GM06990 (cell line): ENCODE data around the gene CCDC102A.

Experiments used
- DNase-seq: peaks from one replicate; pipeline ENCODE4 v3.0.0-alpha.2; 2011; ENCODE audit not compliant: insufficient read length; ENCODE audit errors: extremely low read depth
- H3K27me3 ChIP-seq: replicated peaks from 2 replicates; pipeline ENCODE4 v1.6.0; 2011; ENCODE audit warnings: low read length; ENCODE audit not compliant: control insufficient read depth, insufficient read depth
- H3K36me3 ChIP-seq: 2 replicates; pipeline ENCODE4 v1.5.1; 2011; ENCODE audit warnings: low read length; ENCODE audit not compliant: control insufficient read depth, insufficient read depth
- H3K4me3 ChIP-seq: replicated peaks from 2 replicates; pipeline ENCODE4 v1.5.1; 2011; ENCODE audit warnings: low read depth, mild to moderate bottlenecking, control low read depth, low read length
- TF ChIP-seq, protein P1 (sequence below): IDR thresholded peaks from 2 replicates; pipeline ENCODE4 v1.5.1; 2011; ENCODE audit warnings: low read length, control low read depth, mild to moderate bottlenecking, inconsistent platforms; ENCODE audit not compliant: insufficient read depth, poor library complexity, severe bottlenecking

Gene CCDC102A

DNA sequence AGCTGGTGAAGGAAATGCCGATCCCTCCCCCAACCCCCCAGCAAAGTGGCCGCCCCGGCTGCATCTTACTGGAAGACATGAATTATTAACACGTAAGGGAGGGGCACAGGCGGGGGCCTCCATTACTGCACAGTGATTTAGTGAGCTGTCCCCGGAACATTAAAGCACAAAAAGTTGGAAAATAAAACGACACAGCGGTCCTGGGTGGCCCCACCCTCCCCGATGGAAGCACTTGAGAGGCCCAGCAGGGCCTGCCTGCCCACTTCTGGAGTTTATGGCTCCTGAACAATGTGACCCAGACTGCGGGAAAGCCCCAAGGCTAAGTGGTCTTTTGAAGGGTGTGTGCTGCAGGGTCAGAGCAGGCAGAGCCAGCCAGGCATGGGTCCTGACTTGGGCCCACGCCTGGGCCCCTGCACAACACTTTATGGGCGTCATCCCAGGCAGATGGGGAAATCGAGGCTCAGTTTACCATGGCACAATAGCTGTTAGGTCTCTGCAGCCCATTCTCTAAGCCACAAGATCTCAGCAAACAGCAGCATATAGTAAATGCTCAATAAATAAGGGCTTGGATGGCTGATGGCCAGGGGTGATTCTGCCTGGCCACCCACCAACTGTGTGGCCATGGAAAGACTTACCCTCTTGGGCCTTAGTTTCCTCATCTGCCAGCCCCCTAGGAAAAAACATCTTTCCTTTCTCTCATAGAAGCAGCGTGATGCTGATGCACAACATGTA lies 22.8 kb downstream of the CCDC102A start:
- no peak for DNase-seq
- Histone ChIP-seq H3K27me3 (no peaks in the 10 kb centered on the region), H3K4me3 (no peak overlapping the region), H3K36me3 (peaks cover 16% of the 10 kb centered on the region)
- TF ChIP-seq, protein P1, sequence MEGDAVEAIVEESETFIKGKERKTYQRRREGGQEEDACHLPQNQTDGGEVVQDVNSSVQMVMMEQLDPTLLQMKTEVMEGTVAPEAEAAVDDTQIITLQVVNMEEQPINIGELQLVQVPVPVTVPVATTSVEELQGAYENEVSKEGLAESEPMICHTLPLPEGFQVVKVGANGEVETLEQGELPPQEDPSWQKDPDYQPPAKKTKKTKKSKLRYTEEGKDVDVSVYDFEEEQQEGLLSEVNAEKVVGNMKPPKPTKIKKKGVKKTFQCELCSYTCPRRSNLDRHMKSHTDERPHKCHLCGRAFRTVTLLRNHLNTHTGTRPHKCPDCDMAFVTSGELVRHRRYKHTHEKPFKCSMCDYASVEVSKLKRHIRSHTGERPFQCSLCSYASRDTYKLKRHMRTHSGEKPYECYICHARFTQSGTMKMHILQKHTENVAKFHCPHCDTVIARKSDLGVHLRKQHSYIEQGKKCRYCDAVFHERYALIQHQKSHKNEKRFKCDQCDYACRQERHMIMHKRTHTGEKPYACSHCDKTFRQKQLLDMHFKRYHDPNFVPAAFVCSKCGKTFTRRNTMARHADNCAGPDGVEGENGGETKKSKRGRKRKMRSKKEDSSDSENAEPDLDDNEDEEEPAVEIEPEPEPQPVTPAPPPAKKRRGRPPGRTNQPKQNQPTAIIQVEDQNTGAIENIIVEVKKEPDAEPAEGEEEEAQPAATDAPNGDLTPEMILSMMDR, result no peak

DNA sequence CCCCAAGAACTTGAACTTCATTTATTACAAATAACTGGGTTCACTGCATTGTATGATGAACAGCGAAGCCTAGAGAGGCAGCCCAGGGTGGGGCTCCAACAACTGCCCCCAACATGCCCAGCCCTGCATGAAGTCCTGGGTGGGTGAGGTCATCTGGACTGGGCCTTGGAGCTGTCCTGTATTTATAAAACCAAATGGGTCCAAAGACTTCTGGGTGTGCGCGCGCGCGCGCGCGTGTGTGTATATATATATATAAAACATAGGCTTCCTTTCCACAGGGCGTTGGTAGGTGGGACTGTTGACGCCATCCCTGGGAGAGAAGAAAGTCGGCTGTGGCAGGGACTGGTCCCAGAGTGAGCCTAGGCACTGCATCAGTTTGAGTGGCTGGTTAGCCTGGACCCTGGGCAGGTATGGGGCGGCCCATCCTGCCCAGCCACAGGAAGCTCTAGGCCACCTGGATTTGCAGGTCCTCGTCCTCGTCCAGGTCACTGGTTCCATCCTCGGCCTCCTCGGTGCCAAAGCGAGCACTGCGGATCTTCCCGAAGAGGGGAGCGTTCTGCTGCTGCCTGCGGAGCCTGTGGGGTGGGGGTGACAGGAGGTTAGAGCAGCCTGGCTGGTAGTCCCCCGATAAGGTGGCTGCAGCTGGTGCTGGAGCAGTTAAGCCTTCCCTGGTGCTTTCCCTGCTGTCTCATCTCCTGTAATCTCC lies 23.9 kb downstream of the CCDC102A start:
- TF ChIP-seq, protein P1, result no peak
- no peak overlapping the region for H3K4me3 ChIP-seq
- H3K36me3 ChIP-seq, result peaks cover 10% of the 10 kb centered on the region

DNA sequence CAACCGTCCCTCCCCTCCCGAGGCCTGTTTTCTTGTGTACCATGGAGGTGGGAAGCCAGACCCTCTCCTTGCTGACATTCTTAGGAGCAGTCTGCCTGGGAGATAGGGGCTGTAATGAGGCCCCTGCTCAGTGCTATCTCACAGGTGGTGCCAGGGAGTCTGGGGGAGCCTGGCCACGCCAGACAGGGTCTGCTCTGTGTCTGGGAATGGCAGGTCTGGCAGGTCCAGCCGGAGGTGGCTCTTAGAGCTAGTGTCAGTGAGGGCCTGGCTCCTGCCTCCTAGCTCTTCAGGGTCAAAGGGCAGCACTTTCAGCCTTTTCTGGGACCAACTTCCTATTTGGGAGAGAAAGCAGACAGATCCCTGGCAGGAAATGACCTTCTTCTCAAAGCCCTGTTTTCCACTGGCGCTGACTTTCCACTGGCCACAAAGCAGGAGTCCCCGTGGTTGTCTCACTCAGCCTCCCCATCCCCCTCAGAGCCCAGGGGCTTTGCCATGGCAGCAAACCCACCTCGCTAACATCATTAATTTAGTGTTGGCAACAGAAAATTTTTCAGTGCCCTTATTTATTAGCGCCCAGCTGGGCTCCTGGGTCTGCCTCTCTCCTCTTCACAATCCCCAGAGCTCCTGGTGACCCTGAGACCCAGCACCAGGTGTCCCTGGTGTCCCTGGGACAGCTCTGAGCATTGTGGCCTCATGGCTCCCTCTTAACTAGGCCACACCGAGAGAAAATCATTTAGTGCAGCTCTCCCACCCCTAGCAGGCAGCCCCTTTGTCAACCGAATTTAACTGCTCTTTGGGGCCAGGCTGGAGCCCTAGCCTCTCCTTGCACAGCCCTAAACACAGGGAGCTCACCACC lies 26.1 kb downstream of the CCDC102A start:
- DNase-seq, result no peak
- TF ChIP-seq, protein P1, result no peak
- Histone ChIP-seq H3K36me3 (peaks cover 5% of the 10 kb centered on the region), H3K27me3 (no peaks in the 10 kb centered on the region; the same call in 1 of the 2 replicates), H3K4me3 (no peak overlapping the region)

More for the DNA sequence above, 23.9 kb downstream of the CCDC102A start:
- no peak for DNase-seq
- no peaks in the 10 kb centered on the region for H3K27me3 ChIP-seq

DNA sequence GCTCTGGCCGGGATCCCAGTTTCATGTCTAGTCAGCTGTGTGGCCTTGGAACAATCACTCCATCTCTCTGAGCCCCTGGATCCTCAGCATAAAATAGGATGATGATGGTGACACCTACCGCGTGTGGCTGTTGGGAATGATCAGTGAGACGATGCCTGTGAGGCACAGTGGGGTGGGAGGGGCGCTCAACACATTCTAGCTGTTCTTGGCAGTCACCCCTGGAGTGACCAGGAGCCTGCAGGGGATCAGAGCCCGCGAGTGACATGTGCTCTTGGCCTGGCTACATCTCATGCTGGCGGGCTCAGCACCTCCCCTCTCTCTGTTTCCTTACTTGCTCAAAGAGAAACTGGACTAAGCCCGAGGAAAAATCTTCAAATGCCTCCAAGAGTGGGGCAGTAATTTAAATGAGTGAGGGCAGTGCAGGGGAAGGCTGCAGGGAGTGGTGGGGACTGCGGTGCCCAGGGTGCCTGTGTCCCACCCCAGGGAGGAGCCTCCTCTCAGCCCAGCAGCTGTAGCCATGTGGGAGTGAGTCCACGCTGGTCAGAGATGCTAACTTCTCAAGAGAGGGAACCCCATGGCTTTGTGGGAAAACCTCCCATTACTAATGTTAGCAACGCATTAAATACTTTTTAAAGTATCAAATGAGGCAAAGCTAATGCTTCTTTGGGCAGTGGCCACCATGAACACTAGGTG lies 27.0 kb downstream of the CCDC102A start:
- H3K36me3 ChIP-seq, result no peaks in the 10 kb centered on the region; the same call in none of the 2 replicates
- no peaks in the 10 kb centered on the region; the same call in 1 of the 2 replicates for H3K27me3 ChIP-seq
- no peak for DNase-seq
- H3K4me3 ChIP-seq, result no peak overlapping the region
- TF ChIP-seq, protein P1, result no peak

DNA sequence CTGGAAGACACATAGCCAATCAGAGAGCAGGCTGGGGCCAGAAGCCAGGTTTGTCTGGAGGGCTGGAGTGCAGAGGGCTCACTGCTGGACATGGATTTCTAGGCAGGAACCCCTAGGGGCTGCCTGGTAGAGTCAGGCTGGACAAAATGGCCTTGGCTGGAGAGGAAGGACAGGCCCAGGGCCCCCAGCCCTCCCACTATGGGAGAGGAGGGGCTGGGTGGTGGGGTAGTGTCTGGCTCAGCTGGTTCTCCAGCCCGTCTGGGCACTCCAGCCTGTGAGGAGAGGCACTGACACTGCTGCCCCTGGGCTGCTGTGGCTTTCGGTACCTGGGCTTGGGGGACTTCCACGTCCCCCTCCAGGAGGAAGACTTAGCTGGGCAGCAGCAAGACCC lies 28.3 kb downstream of the CCDC102A start:
- Histone ChIP-seq H3K4me3 (no peak overlapping the region), H3K27me3 (peaks cover 1% of the 10 kb centered on the region), H3K36me3 (no peaks in the 10 kb centered on the region; the same call in none of the 2 replicates)
- DNase-seq, result no peak
- TF ChIP-seq, protein P1, result no peak
